ENCODE data around the gene SH3BGRL2. TPM values are rescaled to one million over a fixed set of nuclear protein-coding genes. Genes with fewer than 3 reads are reported as not detected.

Gene SH3BGRL2
- total RNA-seq, 1 experiment from 2014 or later: 27.4 TPM

DNA sequence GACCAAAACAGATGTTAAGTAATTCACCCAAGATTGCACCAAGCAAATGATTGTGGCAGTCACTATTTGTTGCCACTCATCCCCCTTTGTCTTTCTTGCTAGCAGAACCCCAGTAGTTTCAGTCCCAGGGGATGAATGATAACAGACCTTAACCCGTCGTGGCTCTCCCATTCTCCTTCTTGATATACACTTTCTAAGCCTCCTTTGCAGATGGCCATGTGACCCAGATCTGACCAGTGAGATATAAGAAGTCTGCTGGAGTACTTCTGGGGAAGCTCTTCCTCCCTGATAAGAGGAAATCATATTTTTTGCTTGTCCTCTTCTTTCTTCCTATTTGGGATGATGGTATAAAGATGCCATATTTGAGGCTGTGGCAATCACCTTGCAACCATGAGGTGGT is 9.6 kb upstream of the SH3BGRL2 start:
- Histone ChIP-seq H3K4me2 (no peak overlapping the region), H3K79me2 (ENCODE audit: low read depth) (no peaks in the 10 kb centered on the region), H2AFZ (no peak overlapping the region), H3K27ac (no peak overlapping the region), H3K4me3 (no peak overlapping the region), H3K36me3 (ENCODE audit: low read depth) (no peaks in the 10 kb centered on the region), H3K9me3 (ENCODE audit: insufficient read depth, low read depth) (no peaks in the 10 kb centered on the region), H4K20me1 (ENCODE audit: insufficient read depth) (no peaks in the 10 kb centered on the region), H3F3A (ENCODE audit: insufficient read depth, low read depth) (peaks cover 11% of the 10 kb centered on the region; the same call in 1 of the 2 replicates), H3K9me2 (ENCODE audit: insufficient read depth) (no peaks in the 10 kb centered on the region), H3K4me1 (replicated peaks; ENCODE audit: insufficient read depth) (peaks cover 13% of the 10 kb centered on the region; the same call in 1 of the 2 replicates), H3K27me3 (ENCODE audit: insufficient read depth, low read depth) (no peaks in the 10 kb centered on the region)
- DNase-seq: no peak
- TF ChIP-seq, protein P1, sequence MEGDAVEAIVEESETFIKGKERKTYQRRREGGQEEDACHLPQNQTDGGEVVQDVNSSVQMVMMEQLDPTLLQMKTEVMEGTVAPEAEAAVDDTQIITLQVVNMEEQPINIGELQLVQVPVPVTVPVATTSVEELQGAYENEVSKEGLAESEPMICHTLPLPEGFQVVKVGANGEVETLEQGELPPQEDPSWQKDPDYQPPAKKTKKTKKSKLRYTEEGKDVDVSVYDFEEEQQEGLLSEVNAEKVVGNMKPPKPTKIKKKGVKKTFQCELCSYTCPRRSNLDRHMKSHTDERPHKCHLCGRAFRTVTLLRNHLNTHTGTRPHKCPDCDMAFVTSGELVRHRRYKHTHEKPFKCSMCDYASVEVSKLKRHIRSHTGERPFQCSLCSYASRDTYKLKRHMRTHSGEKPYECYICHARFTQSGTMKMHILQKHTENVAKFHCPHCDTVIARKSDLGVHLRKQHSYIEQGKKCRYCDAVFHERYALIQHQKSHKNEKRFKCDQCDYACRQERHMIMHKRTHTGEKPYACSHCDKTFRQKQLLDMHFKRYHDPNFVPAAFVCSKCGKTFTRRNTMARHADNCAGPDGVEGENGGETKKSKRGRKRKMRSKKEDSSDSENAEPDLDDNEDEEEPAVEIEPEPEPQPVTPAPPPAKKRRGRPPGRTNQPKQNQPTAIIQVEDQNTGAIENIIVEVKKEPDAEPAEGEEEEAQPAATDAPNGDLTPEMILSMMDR (conservative IDR thresholded peaks at IDR 0.05): no peak
- no peak for TF ChIP-seq EZH2 (IDR thresholded peaks at IDR 0.05; ENCODE audit: low read depth)
- BruUV-seq (replicated peaks): no TSS peak
- CTCF ChIA-PET: no interaction called here
- POLR2A ChIA-PET (ENCODE audit: unreplicated experiment): interaction anchor here (0.6 kb wide), 2 partner anchors 10 kb away, joined by 3 to 6 read pairs; partner anchors contain the start of gene SH3BGRL2
- intact Hi-C loops (cut with micrococcal nuclease; ENCODE audit: unreplicated experiment): no loop called here

DNA sequence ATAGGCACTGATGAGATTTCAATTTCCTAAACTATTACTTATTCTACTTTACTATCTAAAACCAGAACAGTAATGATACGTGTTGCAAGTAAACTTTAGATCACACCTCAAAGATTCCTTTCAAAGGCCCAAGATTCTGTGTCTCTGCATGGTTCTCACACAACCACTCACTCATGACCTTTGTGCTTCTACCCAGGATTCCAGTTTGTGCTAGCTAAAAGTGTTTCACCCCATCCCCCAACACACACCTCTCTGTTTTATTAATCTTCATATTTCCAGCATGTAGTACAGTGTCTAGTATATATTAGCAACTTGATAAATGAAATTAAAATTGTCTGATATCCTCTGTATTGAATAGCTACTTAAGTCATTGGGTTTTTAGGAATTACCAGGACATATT is 8.8 kb upstream of the SH3BGRL2 start:
- intact Hi-C loops (cut with micrococcal nuclease; ENCODE audit: unreplicated experiment): no loop called here

DNA sequence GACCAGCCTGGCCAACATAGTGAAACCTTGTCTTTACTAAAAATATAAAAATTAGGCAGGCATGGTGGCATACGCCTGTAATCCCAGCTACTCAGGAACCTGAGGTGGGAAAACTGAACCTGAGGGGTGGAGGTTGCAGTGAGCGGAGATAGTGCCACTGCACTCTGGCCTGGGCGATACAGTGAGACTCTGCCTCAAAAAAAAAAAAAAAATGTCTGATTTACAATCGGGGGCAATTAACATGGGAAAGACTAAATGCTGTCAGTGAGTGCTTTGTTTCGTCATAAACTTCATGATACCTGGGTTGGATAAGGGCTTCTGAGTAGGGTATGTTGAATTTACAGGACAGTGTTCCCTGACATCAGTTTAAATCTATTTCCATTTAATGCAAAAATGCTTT is 8.0 kb upstream of the SH3BGRL2 start:
- ChIA-PET CTCF (no interaction called here), POLR2A (ENCODE audit: unreplicated experiment) (no interaction called here)
- no peaks in the 10 kb centered on the region; the same call in 1 of the 2 replicates for H3K4me1 ChIP-seq (replicated peaks; ENCODE audit: insufficient read depth)
- H2AFZ ChIP-seq: no peak overlapping the region
- no peaks in the 10 kb centered on the region; the same call in 1 of the 2 replicates for H3F3A ChIP-seq (ENCODE audit: insufficient read depth, low read depth)
- no peaks in the 10 kb centered on the region for H4K20me1 ChIP-seq (ENCODE audit: insufficient read depth)
- no TSS peak for BruUV-seq (replicated peaks)
- no peaks in the 10 kb centered on the region for H3K9me3 ChIP-seq (ENCODE audit: insufficient read depth, low read depth)
- TF ChIP-seq EZH2 (IDR thresholded peaks at IDR 0.05; ENCODE audit: low read depth): no peak
- TF ChIP-seq, protein P1 (conservative IDR thresholded peaks at IDR 0.05): no peak
- no peak overlapping the region for H3K27ac ChIP-seq
- no peak overlapping the region for H3K4me2 ChIP-seq
- no peaks in the 10 kb centered on the region for H3K9me2 ChIP-seq (ENCODE audit: insufficient read depth)
- intact Hi-C loops (cut with micrococcal nuclease; ENCODE audit: unreplicated experiment): no loop called here
- H3K79me2 ChIP-seq (ENCODE audit: low read depth): no peaks in the 10 kb centered on the region
- no peak for DNase-seq
- no peaks in the 10 kb centered on the region for H3K27me3 ChIP-seq (ENCODE audit: insufficient read depth, low read depth)
- no peaks in the 10 kb centered on the region for H3K36me3 ChIP-seq (ENCODE audit: low read depth)
- H3K4me3 ChIP-seq: no peak overlapping the region

More for the DNA sequence above, 8.8 kb upstream of the SH3BGRL2 start:
- no peaks in the 10 kb centered on the region for H3K9me3 ChIP-seq (ENCODE audit: insufficient read depth, low read depth)
- ChIA-PET CTCF (no interaction called here), POLR2A (ENCODE audit: unreplicated experiment) (no interaction called here)
- TF ChIP-seq, protein P1 (conservative IDR thresholded peaks at IDR 0.05): no peak
- TF ChIP-seq EZH2 (IDR thresholded peaks at IDR 0.05; ENCODE audit: low read depth): no peak
- H3K4me1 ChIP-seq (replicated peaks; ENCODE audit: insufficient read depth): peaks cover 7% of the 10 kb centered on the region; the same call in 1 of the 2 replicates
- H4K20me1 ChIP-seq (ENCODE audit: insufficient read depth): no peaks in the 10 kb centered on the region
- H3K4me2 ChIP-seq: no peak overlapping the region
- no peaks in the 10 kb centered on the region for H3K27me3 ChIP-seq (ENCODE audit: insufficient read depth, low read depth)
- no peaks in the 10 kb centered on the region for H3K36me3 ChIP-seq (ENCODE audit: low read depth)
- H3K27ac ChIP-seq: no peak overlapping the region
- H3K79me2 ChIP-seq (ENCODE audit: low read depth): no peaks in the 10 kb centered on the region
- no TSS peak for BruUV-seq (replicated peaks)
- H3F3A ChIP-seq (ENCODE audit: insufficient read depth, low read depth): peaks cover 7% of the 10 kb centered on the region; the same call in 1 of the 2 replicates
- H3K9me2 ChIP-seq (ENCODE audit: insufficient read depth): no peaks in the 10 kb centered on the region
- DNase-seq: no peak
- no peak overlapping the region for H2AFZ ChIP-seq
- H3K4me3 ChIP-seq: no peak overlapping the region
